Germinal center (tissue), 1 donor: Measurements from ENCODE around the gene CFAP47.
"Not testable (repeated sequence)": the region's sequence is repeated elsewhere in the genome, so short reads cannot be mapped to it uniquely, and the experiment has no call there.

Experiments
- DNase-seq: peaks from one replicate; pipeline ENCODE4 v3.0.0; 2012; ENCODE audit warnings: mixed read lengths, low spot score

The CFAP47 gene

GRCh38 chrX:35919536-35920309 is at the start of gene CFAP47:
Gene CFAP47 (plus strand): TSS chrX:35919734. CDS start chrX:35919800, 66 bp downstream.
- no peak for DNase-seq

GRCh38 chrX:35880601-35881000 is 38.9 kb upstream of the CFAP47 start:
- DNase-seq: no peak

GRCh38 chrX:35886135-35886534 is 33.4 kb upstream of the CFAP47 start:
- no peak for DNase-seq

GRCh38 chrX:35890699-35891098 is 28.8 kb upstream of the CFAP47 start:
- DNase-seq: no peak

GRCh38 chrX:35986816-35987215 is 67.3 kb downstream of the CFAP47 start:
- not testable (repeated sequence) for DNase-seq

- DNase-seq: no peak
These were observed 87.7 kb downstream of the CFAP47 start for GRCh38 chrX:36007207-36007606.

- no peak for DNase-seq
These were observed 99.6 kb downstream of the CFAP47 start for GRCh38 chrX:36019125-36019524.

GRCh38 chrX:36035550-36035949 is 116.0 kb downstream of the CFAP47 start:
- no peak for DNase-seq

GRCh38 chrX:36062778-36063177 is 143.2 kb downstream of the CFAP47 start:
- DNase-seq: no peak

- no peak for DNase-seq
These were observed 151.5 kb downstream of the CFAP47 start for GRCh38 chrX:36071061-36071460.

- not testable (repeated sequence) for DNase-seq
These were observed 155.5 kb downstream of the CFAP47 start for GRCh38 chrX:36075009-36075408.

- no peak for DNase-seq
These were observed 163.7 kb downstream of the CFAP47 start for GRCh38 chrX:36083256-36083655.

- DNase-seq: no peak
These were observed 167.8 kb downstream of the CFAP47 start for GRCh38 chrX:36087366-36087765.

GRCh38 chrX:36088939-36089338 is 169.4 kb downstream of the CFAP47 start:
- DNase-seq: not testable (repeated sequence)

- no peak for DNase-seq
These were observed 182.9 kb downstream of the CFAP47 start for GRCh38 chrX:36102425-36102824.

GRCh38 chrX:36116222-36116621 is 196.7 kb downstream of the CFAP47 start:
- no peak for DNase-seq

- no peak for DNase-seq
These were observed 239.7 kb downstream of the CFAP47 start for GRCh38 chrX:36159254-36159653.

GRCh38 chrX:36160081-36160480 is 240.5 kb downstream of the CFAP47 start:
- no peak for DNase-seq

GRCh38 chrX:36198575-36198974 is 279.0 kb downstream of the CFAP47 start:
- DNase-seq: no peak

- DNase-seq: no peak
These were observed 280.4 kb downstream of the CFAP47 start for GRCh38 chrX:36199928-36200327.

GRCh38 chrX:36214924-36215323 is 295.4 kb downstream of the CFAP47 start:
- no peak for DNase-seq

GRCh38 chrX:36218801-36219200 is 299.3 kb downstream of the CFAP47 start:
- DNase-seq: no peak

GRCh38 chrX:36234840-36235528 is 315.4 kb downstream of the CFAP47 start:
- not testable (repeated sequence) for DNase-seq
